ENCODE data around the gene MT1B.
"Not testable (repeated sequence)": the region's sequence is repeated elsewhere in the genome, so short reads cannot be mapped to it uniquely, and the experiment has no call there.

Gene MT1B

DNA sequence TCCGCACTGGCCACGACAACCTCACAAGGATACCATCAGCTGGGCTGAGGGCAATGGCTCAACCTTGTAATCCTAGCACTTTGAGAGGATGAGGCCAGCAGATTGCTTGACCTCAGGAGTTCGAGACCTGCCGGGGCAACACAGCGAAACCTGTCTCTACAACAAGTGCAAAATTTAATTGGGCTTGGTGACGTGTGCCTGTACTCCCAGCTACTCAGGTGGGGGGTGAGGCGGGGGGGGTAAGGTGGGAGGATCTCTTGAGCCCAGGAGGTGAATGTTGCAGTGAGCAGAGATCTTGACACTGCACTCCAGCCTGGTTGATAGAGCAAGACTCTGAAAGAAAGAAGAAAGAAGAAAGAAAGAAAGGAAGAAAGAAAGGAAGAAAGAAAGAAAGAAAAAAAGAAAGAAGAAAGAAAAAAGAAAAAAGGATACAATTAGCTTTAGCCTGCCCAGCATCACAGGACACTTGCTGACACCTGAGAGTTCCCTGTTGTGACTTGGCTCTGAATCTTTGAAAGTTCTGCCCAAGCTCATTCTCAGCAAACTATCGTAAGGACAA is 31.3 kb upstream of the MT1B start:
- DNase-seq (ENCODE audit: low read depth), result no peak

GRCh38 chr16:56621665-56622445 is 29.8 kb upstream of the MT1B start:
- DNase-seq (ENCODE audit: low read depth), result not testable (repeated sequence)

- DNase-seq (ENCODE audit: low read depth), result not testable (repeated sequence)
Measured at GRCh38 chr16:56623184-56623583, 28.5 kb upstream of the MT1B start.

- DNase-seq (ENCODE audit: low read depth), result no peak
Measured at GRCh38 chr16:56623637-56624036, 28.0 kb upstream of the MT1B start.

DNA sequence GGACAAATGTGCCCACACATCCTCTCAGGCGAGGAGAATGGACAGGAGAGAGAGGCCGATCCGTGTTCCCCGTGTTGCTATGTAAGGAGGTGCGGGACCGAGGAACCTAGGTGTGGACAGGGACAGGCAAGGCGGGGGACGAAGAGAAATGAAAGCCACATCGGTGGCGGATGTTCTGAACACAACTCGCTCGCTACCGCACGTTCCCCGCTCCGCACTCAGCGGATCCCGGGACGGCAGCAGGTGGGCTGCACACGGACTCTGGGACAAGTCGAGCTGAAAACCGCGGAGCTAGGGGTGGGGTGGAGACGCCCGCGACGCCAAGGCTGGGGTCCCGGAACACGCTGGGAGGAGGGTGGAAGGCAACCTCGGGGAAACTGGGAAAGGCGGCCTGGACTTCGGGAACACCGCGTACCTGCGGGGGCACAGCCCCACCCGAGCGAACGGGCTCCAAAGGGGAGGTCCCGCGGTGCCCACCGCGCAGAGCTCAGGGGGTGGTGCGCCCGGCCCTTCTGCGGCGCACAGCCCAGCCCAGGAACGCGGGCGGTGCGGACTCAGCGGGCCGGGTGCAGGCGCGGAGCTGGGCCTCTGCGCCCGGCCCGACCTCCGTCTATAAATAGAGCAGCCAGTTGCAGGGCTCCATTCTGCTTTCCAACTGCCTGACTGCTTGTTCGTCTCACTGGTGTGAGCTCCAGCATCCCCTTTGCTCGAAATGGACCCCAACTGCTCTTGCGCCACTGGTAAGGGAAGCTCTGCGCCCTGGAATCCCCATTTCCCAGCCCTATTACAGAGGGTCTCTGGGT is 26.3 kb upstream of the MT1B start, which contains the start of gene MT1E:
Gene MT1E (plus strand): TSS at position 642 of the 803 bp plus-strand sequence. CDS start 71 bp downstream, at position 713.
- DNase-seq (ENCODE audit: low read depth), result peak; percentile 85

- DNase-seq (ENCODE audit: low read depth), result peak; percentile 92
Measured at GRCh38 chr16:56625943-56626654, 25.6 kb upstream of the MT1B start.

DNA sequence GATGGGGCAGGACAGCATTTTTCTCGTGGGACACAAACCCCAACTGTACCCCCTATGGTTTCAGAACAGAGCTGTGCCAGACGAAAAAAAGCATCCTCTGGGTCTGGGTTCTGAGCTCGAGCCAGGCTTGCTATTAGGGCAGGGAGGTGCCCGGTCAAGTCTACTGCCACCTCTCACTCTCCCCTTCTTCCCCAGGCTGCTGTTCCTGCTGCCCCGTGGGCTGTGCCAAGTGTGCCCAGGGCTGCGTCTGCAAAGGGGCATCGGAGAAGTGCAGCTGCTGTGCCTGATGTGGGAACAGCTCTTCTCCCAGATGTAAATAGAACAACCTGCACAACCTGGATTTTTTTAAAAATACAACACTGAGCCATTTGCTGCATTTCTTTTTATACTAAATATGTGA is 25.0 kb upstream of the MT1B start:
- DNase-seq (ENCODE audit: low read depth), result no peak

DNA sequence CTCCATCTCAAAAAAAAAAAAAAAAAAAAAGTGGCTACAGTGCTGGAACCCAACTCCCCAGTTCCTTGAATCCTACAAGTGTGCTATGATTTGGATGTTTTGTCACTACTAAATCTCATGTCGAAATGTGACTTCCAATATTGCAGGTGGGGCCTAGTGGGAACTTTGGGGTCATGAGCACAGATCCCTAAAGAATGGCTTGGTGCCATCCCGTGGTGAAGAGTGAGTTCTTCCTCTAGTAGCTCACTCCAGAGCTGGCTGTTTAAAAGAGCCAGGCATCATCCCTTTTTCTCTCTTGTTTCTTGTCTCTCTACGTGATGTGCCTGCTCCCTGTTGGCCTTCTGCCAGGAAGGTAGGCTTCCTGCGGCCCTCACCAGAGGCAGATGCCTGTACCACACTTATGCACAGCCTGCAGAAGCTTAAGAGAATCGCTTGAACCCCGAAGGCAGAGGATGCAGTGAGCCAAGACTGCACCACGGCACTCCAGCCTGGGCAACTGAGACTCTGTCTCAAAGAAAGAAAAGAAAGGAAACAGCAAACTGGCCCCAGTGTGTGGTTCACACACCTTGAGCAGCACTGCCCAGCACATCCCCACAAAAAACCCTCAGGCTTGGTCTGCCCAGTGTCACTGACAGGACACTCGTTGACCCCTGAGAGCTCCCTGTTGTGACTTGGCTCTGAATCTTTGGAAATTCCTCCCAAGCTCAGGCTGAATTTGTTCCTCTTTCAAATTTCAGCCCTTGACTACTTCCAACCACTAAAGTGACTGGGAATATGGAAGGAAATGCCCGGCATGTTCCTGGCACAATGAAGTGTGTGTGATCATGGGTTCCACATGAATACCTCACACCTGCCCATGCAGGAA is 23.0 kb upstream of the MT1B start:
- no peak for DNase-seq (ENCODE audit: low read depth)

DNA sequence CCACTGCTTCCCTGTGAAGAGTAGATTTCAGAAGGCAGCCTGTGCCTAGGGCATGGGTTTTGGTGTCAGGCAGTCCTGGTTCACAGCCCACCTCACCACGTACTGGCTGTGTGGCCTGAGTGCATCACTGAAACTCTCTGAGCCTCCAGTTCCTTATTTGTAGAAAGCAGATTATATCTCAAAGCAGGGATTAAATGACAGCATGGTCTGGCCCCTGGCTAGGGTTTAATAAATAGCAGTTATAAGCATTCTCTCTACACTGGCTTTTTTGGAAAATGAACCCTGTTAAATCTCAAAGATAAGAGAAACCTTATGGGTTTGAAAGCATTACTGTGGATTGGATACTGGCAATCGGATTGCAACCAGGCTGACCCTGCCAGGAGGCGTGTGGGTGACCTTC is 22.2 kb upstream of the MT1B start:
- DNase-seq (ENCODE audit: low read depth), result no peak

DNA sequence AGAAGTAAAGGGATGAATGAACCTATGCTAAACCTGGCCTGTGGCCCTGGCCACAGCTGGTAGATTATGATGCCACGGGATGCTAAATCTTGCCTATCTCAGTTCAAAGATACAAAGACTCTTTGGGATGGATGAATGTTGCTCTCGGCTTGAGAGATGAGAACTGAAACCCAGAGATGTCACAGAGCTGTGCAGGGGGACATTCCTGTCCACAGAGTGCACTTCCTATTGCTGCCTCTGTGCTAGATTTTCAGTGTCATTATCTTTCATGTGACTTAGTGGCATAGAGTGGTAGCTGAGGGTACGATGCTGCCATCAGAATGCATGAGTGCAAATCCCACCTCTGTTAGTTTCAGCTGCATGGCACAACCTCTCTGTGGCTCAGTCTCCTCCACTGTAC is 21.6 kb upstream of the MT1B start:
- DNase-seq (ENCODE audit: low read depth), result no peak

DNA sequence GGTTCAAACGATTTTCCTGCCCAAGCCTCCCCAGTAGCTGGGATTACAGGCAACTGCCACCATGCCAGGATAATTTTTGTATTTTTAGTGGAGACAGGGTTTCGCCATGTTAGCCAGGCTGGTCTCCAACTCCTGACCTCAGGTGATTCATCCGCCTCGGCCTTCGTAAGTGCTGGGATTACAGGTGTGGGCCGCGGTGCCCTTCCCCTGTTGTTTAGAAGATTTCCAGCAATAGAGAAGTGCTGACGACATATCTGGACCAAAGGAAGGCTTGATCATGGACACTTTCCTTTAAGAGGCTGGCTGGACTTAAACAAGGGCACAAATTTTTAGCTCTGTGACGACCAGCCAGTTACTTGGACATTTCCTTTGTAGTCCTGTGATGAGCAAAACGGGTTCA is 20.5 kb upstream of the MT1B start:
- DNase-seq (ENCODE audit: low read depth), result no peak

GRCh38 chr16:56631832-56632155 is 19.9 kb upstream of the MT1B start:
- DNase-seq (ENCODE audit: low read depth), result no peak

DNA sequence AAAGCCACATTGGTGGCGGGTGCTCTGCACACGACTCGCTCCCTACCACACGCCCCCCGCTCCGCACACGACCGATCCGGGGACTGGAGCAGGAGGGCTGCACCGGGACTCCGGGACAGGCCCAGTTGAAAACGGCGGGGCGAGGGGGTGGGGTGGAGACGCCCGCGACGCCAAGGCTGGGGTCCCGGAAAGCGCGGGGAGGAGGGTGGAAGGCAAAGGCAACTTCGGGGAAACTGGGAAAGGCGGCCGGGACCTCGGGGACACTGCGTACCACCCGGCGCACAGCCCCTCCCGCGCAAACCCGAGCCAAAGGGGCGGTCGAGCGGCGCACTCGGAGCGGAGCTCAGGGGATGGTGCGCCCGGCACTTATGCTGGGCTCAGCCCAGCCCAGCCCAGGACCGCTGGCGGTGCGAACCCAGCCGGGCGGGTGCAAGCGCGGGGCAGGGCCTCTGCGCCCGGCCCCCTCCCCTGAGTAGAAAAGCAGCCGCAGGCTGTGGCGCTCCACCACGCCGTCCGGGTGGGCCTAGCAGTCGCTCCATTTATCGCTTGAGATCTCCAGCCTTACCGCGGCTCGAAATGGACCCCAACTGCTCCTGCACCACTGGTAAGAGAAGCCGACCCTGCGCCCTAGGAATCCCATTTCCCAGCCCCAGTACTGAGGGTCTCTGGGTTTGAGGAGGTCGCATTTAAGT is 19.4 kb upstream of the MT1B start, which contains the start of gene MT1M:
Gene MT1M (plus strand): TSS at position 504 of the 692 bp plus-strand sequence. CDS start 73 bp downstream, at position 577.
- no peak for DNase-seq (ENCODE audit: low read depth)

DNA sequence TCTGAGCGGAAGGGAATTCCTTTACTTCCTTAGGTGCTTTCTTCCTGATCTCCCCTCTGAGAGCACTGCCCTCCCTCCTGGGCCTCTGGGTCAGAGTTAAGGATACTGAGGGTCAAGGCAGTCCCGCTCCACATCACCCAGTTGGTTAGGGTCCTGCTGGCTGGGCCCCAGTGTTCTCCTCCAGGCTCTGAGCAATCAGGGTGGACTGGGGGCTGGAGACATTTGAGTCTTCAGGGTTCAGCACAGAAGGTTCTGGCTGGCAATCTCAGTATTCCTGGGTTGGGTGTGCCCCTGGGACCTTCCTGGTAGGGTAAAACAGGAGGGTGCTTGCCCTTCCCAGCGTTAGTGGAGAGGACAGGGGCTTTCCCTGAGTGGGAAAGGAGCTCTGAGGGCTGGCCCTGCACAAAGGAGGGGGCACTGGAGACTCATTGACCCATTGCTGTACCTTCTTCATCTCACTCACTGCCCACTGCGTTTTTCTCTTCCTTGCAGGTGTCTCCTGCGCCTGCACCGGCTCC is 18.8 kb upstream of the MT1B start:
- no peak for DNase-seq (ENCODE audit: low read depth)

DNA sequence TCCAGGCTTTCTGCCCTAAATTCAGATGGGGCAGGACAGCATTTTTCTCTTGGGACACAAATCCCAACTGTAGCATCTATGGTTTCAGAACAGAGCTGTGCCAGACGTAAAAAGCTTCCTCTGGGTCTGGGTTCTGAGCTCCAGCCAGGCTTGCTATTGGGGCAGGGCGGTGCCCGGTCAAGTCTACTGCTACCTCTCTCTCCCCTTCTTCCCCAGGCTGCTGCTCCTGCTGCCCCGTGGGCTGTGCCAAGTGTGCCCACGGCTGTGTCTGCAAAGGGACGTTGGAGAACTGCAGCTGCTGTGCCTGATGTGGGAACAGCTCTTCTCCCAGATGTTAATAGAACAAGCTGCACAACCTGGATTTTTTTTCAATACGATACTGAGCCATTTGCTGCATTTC is 18.2 kb upstream of the MT1B start:
- DNase-seq (ENCODE audit: low read depth), result no peak

- DNase-seq (ENCODE audit: low read depth), result no peak
Measured at GRCh38 chr16:56634715-56635440, 16.8 kb upstream of the MT1B start.

- no peak for DNase-seq (ENCODE audit: low read depth)
Measured at GRCh38 chr16:56635441-56635967, 16.2 kb upstream of the MT1B start.

- no peak for DNase-seq (ENCODE audit: low read depth)
Measured at GRCh38 chr16:56636616-56637413, 14.9 kb upstream of the MT1B start.

Data from iris pigment epithelial cell (primary cell).